Caco-2 (cell line): ENCODE measurements around the gene DLEU7. TPM values are rescaled to one million over a fixed set of nuclear protein-coding genes. Genes with fewer than 3 reads are reported as not detected.

Source experiments
- BruUV-seq: library from RNA; stranded (reverse); fragments of 400-500 nt; replicated peaks from 2 replicates; lab custom pipeline; 2021; lab: Mats Ljungman, UMichigan
- CTCF ChIA-PET: fragments of 300-600 bp; sonication (Branson Sonifier 250); formaldehyde crosslinking; loops from one replicate; lab custom pipeline; 2022; ENCODE audit warnings: antibody characterized with exemption; lab: Charles Lee
- POLR2A ChIA-PET: fragments of 300-600 bp; sonication (Branson Sonifier 250); formaldehyde crosslinking; loops from one replicate; lab custom pipeline; 2022; ENCODE audit warnings: antibody characterized with exemption; lab: Charles Lee
- DNase-seq, 2 experiments: peaks; one replicate each; pipeline versions ENCODE4 v3.0.0 to v3.0.0-alpha.2; 2020 to 2022
- H3K27me3 ChIP-seq: replicated peaks from 2 replicates; pipeline ENCODE4 v1.6.0; 2011; ENCODE audit warnings: low read length; ENCODE audit not compliant: control insufficient read depth, insufficient read depth
- H3K36me3 ChIP-seq: 2 replicates; pipeline ENCODE4 v1.5.1; 2011; ENCODE audit warnings: low read length; ENCODE audit not compliant: control insufficient read depth, insufficient read depth
- H3K4me1 ChIP-seq: fragments of 250-450 bp; sonication (Bioruptor Pico); 2 replicates; pipeline ENCODE4 v1.5.1; 2020; ENCODE audit warnings: mild to moderate bottlenecking
- H3K4me3 ChIP-seq: 2 replicates; pipeline ENCODE4 v1.5.1; 2011; ENCODE audit warnings: low read depth, mild to moderate bottlenecking, control low read depth, low read length
- H3K9me3 ChIP-seq: fragments of 250-450 bp; sonication (Bioruptor Pico); 2 replicates; pipeline ENCODE4 v1.5.1; 2020; ENCODE audit warnings: mild to moderate bottlenecking, moderate library complexity
- H3K27ac Mint-ChIP-seq: one replicate; pipeline ENCODE4 v1.8.0; 2022; ENCODE audit warnings: mixed read lengths; ENCODE audit not compliant: unreplicated experiment
- H3K27me3 Mint-ChIP-seq: one replicate; pipeline ENCODE4 v1.8.0; 2022; ENCODE audit warnings: mixed read lengths; ENCODE audit not compliant: insufficient read depth, unreplicated experiment
- H3K36me3 Mint-ChIP-seq: one replicate; pipeline ENCODE4 v1.8.0; 2022; ENCODE audit warnings: mild to moderate bottlenecking, mixed read lengths; ENCODE audit not compliant: insufficient read depth, unreplicated experiment
- H3K4me1 Mint-ChIP-seq: one replicate; pipeline ENCODE4 v1.8.0; 2022; ENCODE audit warnings: low read depth, mixed read lengths; ENCODE audit not compliant: unreplicated experiment
- H3K4me3 Mint-ChIP-seq: one replicate; pipeline ENCODE4 v1.8.0; 2022; ENCODE audit warnings: mild to moderate bottlenecking, moderate library complexity, mixed read lengths; ENCODE audit not compliant: unreplicated experiment
- H3K9me3 Mint-ChIP-seq: one replicate; pipeline ENCODE4 v1.8.0; 2022; ENCODE audit warnings: mixed read lengths; ENCODE audit not compliant: unreplicated experiment
- intact Hi-C: fragments of 100-400 bp; cut with micrococcal nuclease; formaldehyde crosslinking; loops from one replicate; pipeline ENCODE4 v1.10.0; 2022; ENCODE audit not compliant: unreplicated experiment
- total RNA-seq: library from RNA; stranded (reverse); gene quantifications from 2 replicates; pipeline ENCODE4 v1.2.3, GENCODE V29; 2022
- TF ChIP-seq, protein P1 (sequence below), 2 experiments: fragments of 200-600 bp in 1 of 2; IDR thresholded peaks; 1 replicate in 1 of 2; 2 replicates in 1 of 2; pipeline versions ENCODE4 v1.5.1 to v1.8.0; 2011 to 2022; ENCODE audit warnings: antibody characterized with exemption in 1 of 2, control low read depth in 1 of 2, inconsistent platforms in 1 of 2, low read depth in 1 of 2, low read length in 1 of 2, mild to moderate bottlenecking in 1 of 2, moderate library complexity in 1 of 2; ENCODE audit not compliant: insufficient read depth in 1 of 2, severe bottlenecking in 1 of 2, unreplicated experiment in 1 of 2

The DLEU7 gene
- total RNA-seq, 1 experiment from 2014 or later = not detected

DNA sequence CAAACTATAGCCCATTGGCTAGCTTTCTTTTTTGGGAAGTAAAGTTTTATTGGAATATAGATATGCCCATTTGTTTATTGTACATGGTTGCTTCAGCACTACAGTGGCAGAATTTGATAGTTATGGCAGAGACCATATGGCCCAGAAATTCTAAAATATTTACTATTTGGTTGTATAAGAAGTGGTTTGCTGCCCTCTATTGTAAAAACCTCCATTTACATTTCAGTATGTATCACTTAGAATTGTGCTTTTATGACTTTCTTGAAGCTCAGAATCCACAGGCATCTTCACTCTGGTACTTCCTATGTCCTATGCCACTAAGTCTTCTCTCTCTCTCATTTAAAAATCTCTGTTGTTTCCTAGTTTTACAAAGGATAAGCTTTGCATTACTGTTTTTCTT, 37.7 kb downstream of the DLEU7 start:
- Histone ChIP-seq H3K9me3 (peaks cover 4% of the 10 kb centered on the region; the same call in 1 of the 2 replicates), H3K4me3 (no peak overlapping the region), H3K4me1 (no peaks in the 10 kb centered on the region), H3K36me3 (no peaks in the 10 kb centered on the region), H3K27me3 (no peaks in the 10 kb centered on the region)
- intact Hi-C loops = no loop called here
- TF ChIP-seq, protein P1, sequence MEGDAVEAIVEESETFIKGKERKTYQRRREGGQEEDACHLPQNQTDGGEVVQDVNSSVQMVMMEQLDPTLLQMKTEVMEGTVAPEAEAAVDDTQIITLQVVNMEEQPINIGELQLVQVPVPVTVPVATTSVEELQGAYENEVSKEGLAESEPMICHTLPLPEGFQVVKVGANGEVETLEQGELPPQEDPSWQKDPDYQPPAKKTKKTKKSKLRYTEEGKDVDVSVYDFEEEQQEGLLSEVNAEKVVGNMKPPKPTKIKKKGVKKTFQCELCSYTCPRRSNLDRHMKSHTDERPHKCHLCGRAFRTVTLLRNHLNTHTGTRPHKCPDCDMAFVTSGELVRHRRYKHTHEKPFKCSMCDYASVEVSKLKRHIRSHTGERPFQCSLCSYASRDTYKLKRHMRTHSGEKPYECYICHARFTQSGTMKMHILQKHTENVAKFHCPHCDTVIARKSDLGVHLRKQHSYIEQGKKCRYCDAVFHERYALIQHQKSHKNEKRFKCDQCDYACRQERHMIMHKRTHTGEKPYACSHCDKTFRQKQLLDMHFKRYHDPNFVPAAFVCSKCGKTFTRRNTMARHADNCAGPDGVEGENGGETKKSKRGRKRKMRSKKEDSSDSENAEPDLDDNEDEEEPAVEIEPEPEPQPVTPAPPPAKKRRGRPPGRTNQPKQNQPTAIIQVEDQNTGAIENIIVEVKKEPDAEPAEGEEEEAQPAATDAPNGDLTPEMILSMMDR (IDR thresholded peaks at IDR 0.05; ENCODE audit: insufficient read depth in 1 of 2, low read depth in 1 of 2, low read length in 1 of 2, severe bottlenecking in 1 of 2, unreplicated experiment in 1 of 2) = peak in 1 of 2 experiments; percentile 10
- peaks cover 10% of the 10 kb centered on the region for H3K9me3 Mint-ChIP-seq
- CTCF ChIA-PET = interaction anchor here (1.0 to 1.2 kb wide), 4 partner anchors 49 to 829 kb away, joined by 3 to 5 read pairs (median 3); no protein-coding TSS in a partner anchor
- no TSS peak for BruUV-seq
- H3K4me3 Mint-ChIP-seq = no peak overlapping the region
- no peaks in the 10 kb centered on the region for H3K4me1 Mint-ChIP-seq
- no peak overlapping the region for H3K27ac Mint-ChIP-seq
- POLR2A ChIA-PET = no interaction called here
- DNase-seq = no peak
- no peaks in the 10 kb centered on the region for H3K27me3 Mint-ChIP-seq
- no peaks in the 10 kb centered on the region for H3K36me3 Mint-ChIP-seq

GRCh38 chr13:50801087-50801931, 42.2 kb downstream of the DLEU7 start:
- Mint-ChIP-seq H3K4me3 (no peak overlapping the region), H3K27me3 (no peaks in the 10 kb centered on the region), H3K36me3 (no peaks in the 10 kb centered on the region), H3K4me1 (no peaks in the 10 kb centered on the region), H3K27ac (no peak overlapping the region), H3K9me3 (peaks cover 10% of the 10 kb centered on the region)
- Histone ChIP-seq H3K4me1 (no peaks in the 10 kb centered on the region), H3K4me3 (no peak overlapping the region), H3K9me3 (peaks cover 4% of the 10 kb centered on the region; the same call in 1 of the 2 replicates), H3K27me3 (no peaks in the 10 kb centered on the region), H3K36me3 (no peaks in the 10 kb centered on the region)
- no TSS peak for BruUV-seq
- ChIA-PET CTCF (interaction anchor here (0.6 to 1.0 kb wide), 3 partner anchors 111 to 773 kb away, joined by 3 to 4 read pairs (median 3); no protein-coding TSS in a partner anchor), POLR2A (no interaction called here)
- DNase-seq = peak; percentile 55 to 76
- intact Hi-C loops = loop anchor here (1.0 to 5.0 kb wide), 8 partner anchors 111 to 825 kb away; no protein-coding TSS in a partner anchor
- TF ChIP-seq, protein P1 (IDR thresholded peaks at IDR 0.05; ENCODE audit: insufficient read depth in 1 of 2, low read depth in 1 of 2, low read length in 1 of 2, severe bottlenecking in 1 of 2, unreplicated experiment in 1 of 2) = peak; percentile 74 to 82

- Histone ChIP-seq H3K4me3 (no peak overlapping the region), H3K27me3 (no peaks in the 10 kb centered on the region), H3K4me1 (no peaks in the 10 kb centered on the region), H3K36me3 (no peaks in the 10 kb centered on the region), H3K9me3 (peaks cover 4% of the 10 kb centered on the region; the same call in 1 of the 2 replicates)
- Mint-ChIP-seq H3K4me1 (no peaks in the 10 kb centered on the region), H3K9me3 (peaks cover 2% of the 10 kb centered on the region), H3K27ac (no peak overlapping the region), H3K4me3 (no peak overlapping the region), H3K27me3 (no peaks in the 10 kb centered on the region), H3K36me3 (no peaks in the 10 kb centered on the region)
- TF ChIP-seq, protein P1 (IDR thresholded peaks at IDR 0.05; ENCODE audit: insufficient read depth in 1 of 2, low read depth in 1 of 2, low read length in 1 of 2, severe bottlenecking in 1 of 2, unreplicated experiment in 1 of 2) = no peak
- no TSS peak for BruUV-seq
- POLR2A ChIA-PET = no interaction called here
- DNase-seq = no peak
- intact Hi-C loops = loop anchor here (2.0 to 5.0 kb wide), 6 partner anchors 113 to 823 kb away; no protein-coding TSS in a partner anchor
- CTCF ChIA-PET = no interaction called here
Measured at GRCh38 chr13:50800091-50800739, 43.3 kb downstream of the DLEU7 start.
